ENCODE data around the gene AFF3. TPM values are rescaled to one million over a fixed set of nuclear protein-coding genes. Genes with fewer than 3 reads are reported as not detected.

AFF3 gene
- total RNA-seq, 4 donors from 2014 or later, result 2.1 to 7.3 (median 3.5) TPM

GRCh38 chr2:99727199-99727598 lies 415.2 kb downstream of the AFF3 start:
- TF ChIP-seq POLR2A (IDR thresholded peaks at IDR 0.05) (no peak), CTCF (IDR thresholded peaks at IDR 0.05) (no peak)

GRCh38 chr2:99726691-99727090 lies 415.7 kb downstream of the AFF3 start:
- H3K4me3 ChIP-seq (ENCODE audit: low read depth, poor library complexity, severe bottlenecking), result no peak overlapping the region
- no peak for TF ChIP-seq CTCF (IDR thresholded peaks at IDR 0.05)
- TF ChIP-seq POLR2A (IDR thresholded peaks at IDR 0.05), result no peak
- intact Hi-C loops (cut with DNase I; ENCODE audit: low total_unique reads), result no loop called here
- 52 to 56% methylated on average over 2 of the region's 2 CpGs for WGBS, 2 donors
- DNase-seq (ENCODE audit: low spot score in 2 of 2), result no peak

More at GRCh38 chr2:99727199-99727598, 415.2 kb downstream of the AFF3 start:
- intact Hi-C loops (cut with DNase I; ENCODE audit: low total_unique reads), result no loop called here
- WGBS, 2 donors, result 34 to 44% methylated on average over 1 of the region's 1 CpG
- no peak for DNase-seq (ENCODE audit: low spot score in 2 of 2)
- H3K4me3 ChIP-seq (ENCODE audit: low read depth, poor library complexity, severe bottlenecking), result no peak overlapping the region

- DNase-seq (ENCODE audit: low spot score in 2 of 2), result no peak
- no peak for TF ChIP-seq CTCF (IDR thresholded peaks at IDR 0.05)
- no peak for TF ChIP-seq POLR2A (IDR thresholded peaks at IDR 0.05)
- intact Hi-C loops (cut with DNase I; ENCODE audit: low total_unique reads), result no loop called here
- H3K4me3 ChIP-seq (ENCODE audit: low read depth, poor library complexity, severe bottlenecking), result no peak overlapping the region
These were observed 416.6 kb downstream of the AFF3 start for GRCh38 chr2:99725820-99726219.

GRCh38 chr2:99722476-99722875 lies 419.9 kb downstream of the AFF3 start:
- TF ChIP-seq POLR2A (IDR thresholded peaks at IDR 0.05), result no peak
- no peak for TF ChIP-seq CTCF (IDR thresholded peaks at IDR 0.05)
- DNase-seq (ENCODE audit: low spot score in 2 of 2), result no peak
- no peak overlapping the region for H3K4me3 ChIP-seq (ENCODE audit: low read depth, poor library complexity, severe bottlenecking)
- WGBS, 2 donors, result 94 to 96% methylated on average over 2 of the region's 2 CpGs
- intact Hi-C loops (cut with DNase I; ENCODE audit: low total_unique reads), result no loop called here

DNA sequence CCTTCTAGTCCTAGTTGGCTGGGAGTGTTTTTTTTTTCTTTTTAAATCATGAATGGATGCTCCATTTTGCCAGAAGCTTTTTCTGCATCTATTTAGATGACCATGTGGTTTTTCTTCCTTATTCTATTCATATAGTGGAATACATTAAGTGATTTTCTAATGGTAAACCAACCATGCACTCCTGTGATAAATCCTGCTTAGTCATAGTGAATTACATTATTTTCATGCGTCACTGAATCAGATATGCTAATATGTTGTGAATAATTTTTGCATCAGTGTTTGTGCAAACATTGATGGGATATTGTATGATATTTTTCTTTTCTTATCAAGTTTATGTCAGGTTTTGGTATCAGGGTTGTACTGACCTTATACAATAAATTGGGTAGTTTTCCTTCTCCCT lies 423.3 kb downstream of the AFF3 start:
- H3K4me3 ChIP-seq (ENCODE audit: low read depth, poor library complexity, severe bottlenecking), result no peak overlapping the region
- intact Hi-C loops (cut with DNase I; ENCODE audit: low total_unique reads), result no loop called here
- DNase-seq (ENCODE audit: low spot score in 2 of 2), result no peak
- no peak for TF ChIP-seq POLR2A (IDR thresholded peaks at IDR 0.05)
- no peak for TF ChIP-seq CTCF (IDR thresholded peaks at IDR 0.05)
- WGBS, 2 donors, result 68 to 76% methylated on average over 1 of the region's 1 CpG

DNA sequence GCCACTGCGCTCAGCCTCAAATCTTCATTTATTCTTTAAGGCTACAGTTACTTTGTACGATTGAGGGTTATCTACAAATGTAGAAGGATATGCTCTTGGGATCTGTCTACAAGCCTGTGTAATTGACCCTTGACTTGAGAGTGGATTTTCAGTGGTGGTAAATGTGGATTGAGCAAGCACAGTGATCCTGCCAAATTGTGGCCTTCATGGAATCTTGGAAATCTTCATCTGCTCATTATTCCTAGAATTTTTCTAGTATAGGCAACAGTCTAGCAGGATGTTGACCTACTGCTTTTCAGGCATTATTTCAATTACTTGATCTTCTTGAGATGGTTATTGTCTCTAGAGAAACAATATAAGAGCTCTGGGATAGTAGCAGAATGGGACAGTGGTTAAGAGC lies 426.4 kb downstream of the AFF3 start:
- no peak overlapping the region for H3K4me3 ChIP-seq (ENCODE audit: low read depth, poor library complexity, severe bottlenecking)
- no peak for TF ChIP-seq POLR2A (IDR thresholded peaks at IDR 0.05)
- no peak for TF ChIP-seq CTCF (IDR thresholded peaks at IDR 0.05)
- no peak for DNase-seq (ENCODE audit: low spot score in 2 of 2)
- WGBS, 2 donors, result 90 to 94% methylated on average over 2 of the region's 2 CpGs
- intact Hi-C loops (cut with DNase I; ENCODE audit: low total_unique reads), result no loop called here

All from lower leg skin (tissue), 4 donors.